Measurements from ENCODE around the gene PDPK1.
"Not testable (repeated sequence)": the region's sequence is repeated elsewhere in the genome, so short reads cannot be mapped to it uniquely, and the experiment has no call there.

The PDPK1 gene

GRCh38 chr16:2596747-2597559 lies 59.1 kb downstream of the PDPK1 start:
- Histone ChIP-seq H3K36me3 (ENCODE audit: control insufficient read depth, insufficient read depth, low read length) (peaks cover 38% of the 10 kb centered on the region), H3K9me3 (ENCODE audit: control insufficient read depth, low read length) (no peaks in the 10 kb centered on the region), H3K4me1 (ENCODE audit: control insufficient read depth, insufficient read depth, low read length, poor library complexity, severe bottlenecking) (no peaks in the 10 kb centered on the region), H3K27ac (ENCODE audit: low read depth, low read length, severe bottlenecking) (no peak overlapping the region), H3K4me3 (ENCODE audit: extremely low read depth, insufficient read depth, low read length, poor library complexity, severe bottlenecking) (no peak overlapping the region)
- WGBS, 2 experiments (ENCODE audit: insufficient coverage in 2 of 2) = 97 to 98% methylated on average over 20 to 22 of the region's 24 CpGs

GRCh38 chr16:2597560-2597902 lies 59.7 kb downstream of the PDPK1 start:
- Histone ChIP-seq H3K27ac (ENCODE audit: low read depth, low read length, severe bottlenecking) (no peak overlapping the region), H3K36me3 (ENCODE audit: control insufficient read depth, insufficient read depth, low read length) (peaks cover 33% of the 10 kb centered on the region), H3K9me3 (ENCODE audit: control insufficient read depth, low read length) (no peaks in the 10 kb centered on the region), H3K4me3 (ENCODE audit: extremely low read depth, insufficient read depth, low read length, poor library complexity, severe bottlenecking) (no peak overlapping the region), H3K4me1 (ENCODE audit: control insufficient read depth, insufficient read depth, low read length, poor library complexity, severe bottlenecking) (no peaks in the 10 kb centered on the region)
- 95 to 97% methylated on average over 15 to 20 of the region's 22 CpGs for WGBS, 2 experiments (ENCODE audit: insufficient coverage in 2 of 2)

- Histone ChIP-seq H3K27ac (ENCODE audit: low read depth, low read length, severe bottlenecking) (no peak overlapping the region), H3K9me3 (ENCODE audit: control insufficient read depth, low read length) (no peaks in the 10 kb centered on the region), H3K4me1 (ENCODE audit: control insufficient read depth, insufficient read depth, low read length, poor library complexity, severe bottlenecking) (no peaks in the 10 kb centered on the region), H3K4me3 (ENCODE audit: extremely low read depth, insufficient read depth, low read length, poor library complexity, severe bottlenecking) (no peak overlapping the region), H3K36me3 (ENCODE audit: control insufficient read depth, insufficient read depth, low read length) (peaks cover 33% of the 10 kb centered on the region)
- 95 to 97% methylated on average over 18 to 19 of the region's 21 CpGs for WGBS, 2 experiments (ENCODE audit: insufficient coverage in 2 of 2)
Observed at GRCh38 chr16:2598133-2598641, 60.4 kb downstream of the PDPK1 start.

- 93 to 95% methylated on average over 9 of the region's 9 CpGs for WGBS, 2 experiments (ENCODE audit: insufficient coverage in 2 of 2)
- Histone ChIP-seq H3K4me3 (ENCODE audit: extremely low read depth, insufficient read depth, low read length, poor library complexity, severe bottlenecking) (no peak overlapping the region), H3K36me3 (ENCODE audit: control insufficient read depth, insufficient read depth, low read length) (peaks cover 33% of the 10 kb centered on the region), H3K9me3 (ENCODE audit: control insufficient read depth, low read length) (no peaks in the 10 kb centered on the region), H3K4me1 (ENCODE audit: control insufficient read depth, insufficient read depth, low read length, poor library complexity, severe bottlenecking) (no peaks in the 10 kb centered on the region), H3K27ac (ENCODE audit: low read depth, low read length, severe bottlenecking) (no peak overlapping the region)
Observed at GRCh38 chr16:2598723-2599122, 60.9 kb downstream of the PDPK1 start.

- not testable (repeated sequence) for H3K4me3 ChIP-seq (ENCODE audit: extremely low read depth, insufficient read depth, low read length, poor library complexity, severe bottlenecking); H3K4me1 ChIP-seq (ENCODE audit: control insufficient read depth, insufficient read depth, low read length, poor library complexity, severe bottlenecking); H3K27ac ChIP-seq (ENCODE audit: low read depth, low read length, severe bottlenecking); H3K9me3 ChIP-seq (ENCODE audit: control insufficient read depth, low read length)
- H3K36me3 ChIP-seq (ENCODE audit: control insufficient read depth, insufficient read depth, low read length) = peaks cover 29% of the 10 kb centered on the region
- WGBS, 2 experiments (ENCODE audit: insufficient coverage in 2 of 2) = no CpG with 5 or more reads among the region's 6 CpGs
Observed at GRCh38 chr16:2599165-2599564, 61.3 kb downstream of the PDPK1 start.

- not testable (repeated sequence) for H3K27ac ChIP-seq (ENCODE audit: low read depth, low read length, severe bottlenecking); H3K4me1 ChIP-seq (ENCODE audit: control insufficient read depth, insufficient read depth, low read length, poor library complexity, severe bottlenecking); H3K4me3 ChIP-seq (ENCODE audit: extremely low read depth, insufficient read depth, low read length, poor library complexity, severe bottlenecking); H3K9me3 ChIP-seq (ENCODE audit: control insufficient read depth, low read length)
- peaks cover 26% of the 10 kb centered on the region for H3K36me3 ChIP-seq (ENCODE audit: control insufficient read depth, insufficient read depth, low read length)
- WGBS, 2 experiments (ENCODE audit: insufficient coverage in 2 of 2) = 80 to 83% methylated on average over 1 to 2 of the region's 12 CpGs
Observed at GRCh38 chr16:2599785-2600184, 62.0 kb downstream of the PDPK1 start.

- H3K4me1 ChIP-seq (ENCODE audit: control insufficient read depth, insufficient read depth, low read length, poor library complexity, severe bottlenecking); H3K27ac ChIP-seq (ENCODE audit: low read depth, low read length, severe bottlenecking); H3K4me3 ChIP-seq (ENCODE audit: extremely low read depth, insufficient read depth, low read length, poor library complexity, severe bottlenecking); H3K9me3 ChIP-seq (ENCODE audit: control insufficient read depth, low read length): not testable (repeated sequence)
- peaks cover 24% of the 10 kb centered on the region for H3K36me3 ChIP-seq (ENCODE audit: control insufficient read depth, insufficient read depth, low read length)
- 93 to 98% methylated on average over 4 to 8 of the region's 12 CpGs for WGBS, 2 experiments (ENCODE audit: insufficient coverage in 2 of 2)
Observed at GRCh38 chr16:2601301-2602025, 63.6 kb downstream of the PDPK1 start.

- H3K4me3 ChIP-seq (ENCODE audit: extremely low read depth, insufficient read depth, low read length, poor library complexity, severe bottlenecking); H3K4me1 ChIP-seq (ENCODE audit: control insufficient read depth, insufficient read depth, low read length, poor library complexity, severe bottlenecking); H3K9me3 ChIP-seq (ENCODE audit: control insufficient read depth, low read length); H3K27ac ChIP-seq (ENCODE audit: low read depth, low read length, severe bottlenecking): not testable (repeated sequence)
- WGBS, 2 experiments (ENCODE audit: insufficient coverage in 2 of 2) = no CpG with 5 or more reads among the region's 7 CpGs
- H3K36me3 ChIP-seq (ENCODE audit: control insufficient read depth, insufficient read depth, low read length) = peaks cover 17% of the 10 kb centered on the region
Observed at GRCh38 chr16:2602175-2602574, 64.4 kb downstream of the PDPK1 start.

GRCh38 chr16:2603165-2604015 lies 65.6 kb downstream of the PDPK1 start:
- Histone ChIP-seq H3K9me3 (ENCODE audit: control insufficient read depth, low read length) (no peaks in the 10 kb centered on the region), H3K4me3 (ENCODE audit: extremely low read depth, insufficient read depth, low read length, poor library complexity, severe bottlenecking) (peak overlapping the region; percentile 87), H3K27ac (ENCODE audit: low read depth, low read length, severe bottlenecking) (peak overlapping the region; percentile 84), H3K36me3 (ENCODE audit: control insufficient read depth, insufficient read depth, low read length) (peaks cover 7% of the 10 kb centered on the region), H3K4me1 (ENCODE audit: control insufficient read depth, insufficient read depth, low read length, poor library complexity, severe bottlenecking) (peaks cover 3% of the 10 kb centered on the region)
- WGBS, 2 experiments (ENCODE audit: insufficient coverage in 2 of 2) = 0% methylated on average over 45 to 47 of the region's 58 CpGs

- WGBS, 2 experiments (ENCODE audit: insufficient coverage in 2 of 2) = 0% methylated on average over 2 of the region's 12 CpGs; no CpG with 5 or more reads in 1 of the 2 experiments
- H3K36me3 ChIP-seq (ENCODE audit: control insufficient read depth, insufficient read depth, low read length); H3K4me1 ChIP-seq (ENCODE audit: control insufficient read depth, insufficient read depth, low read length, poor library complexity, severe bottlenecking); H3K9me3 ChIP-seq (ENCODE audit: control insufficient read depth, low read length): not testable (repeated sequence)
- peak overlapping the region; percentile 87 for H3K4me3 ChIP-seq (ENCODE audit: extremely low read depth, insufficient read depth, low read length, poor library complexity, severe bottlenecking)
- H3K27ac ChIP-seq (ENCODE audit: low read depth, low read length, severe bottlenecking) = peak overlapping the region; percentile 84
Observed at GRCh38 chr16:2604016-2604369, 66.2 kb downstream of the PDPK1 start.
